Sigmoid colon (tissue), 4 donors: ENCODE measurements around the gene TM4SF5.

Source experiments
- EP300 ChIP-seq, 4 donors: sonication (generic); formaldehyde crosslinking; IDR thresholded peaks; one replicate each; pipeline ENCODE4 v1.6.1; 2017; ENCODE audit warnings: antibody characterized with exemption in 4 of 4
- POLR2A ChIP-seq, 2 donors: fragments of 450-650 bp; IDR thresholded peaks; one replicate each; pipeline ENCODE4 v1.6.1; 2016; ENCODE audit warnings: antibody characterized with exemption in 2 of 2, mild to moderate bottlenecking in 2 of 2, moderate library complexity in 2 of 2
- POLR2AphosphoS5 ChIP-seq, 4 donors: sonication (generic); formaldehyde crosslinking; IDR thresholded peaks; one replicate each; pipeline ENCODE4 v1.6.1; 2017; ENCODE audit warnings: antibody characterized with exemption in 4 of 4
- TF ChIP-seq, protein P1 (sequence below), 4 experiments: fragments of 450-650 bp in 3 of 4; fragments of 200-600 bp in 1 of 4; IDR thresholded peaks; one replicate each; pipeline ENCODE4 v1.5.1; 2016 to 2019; ENCODE audit warnings: antibody characterized with exemption in 4 of 4, mild to moderate bottlenecking in 3 of 4, moderate library complexity in 2 of 4

DNA sequence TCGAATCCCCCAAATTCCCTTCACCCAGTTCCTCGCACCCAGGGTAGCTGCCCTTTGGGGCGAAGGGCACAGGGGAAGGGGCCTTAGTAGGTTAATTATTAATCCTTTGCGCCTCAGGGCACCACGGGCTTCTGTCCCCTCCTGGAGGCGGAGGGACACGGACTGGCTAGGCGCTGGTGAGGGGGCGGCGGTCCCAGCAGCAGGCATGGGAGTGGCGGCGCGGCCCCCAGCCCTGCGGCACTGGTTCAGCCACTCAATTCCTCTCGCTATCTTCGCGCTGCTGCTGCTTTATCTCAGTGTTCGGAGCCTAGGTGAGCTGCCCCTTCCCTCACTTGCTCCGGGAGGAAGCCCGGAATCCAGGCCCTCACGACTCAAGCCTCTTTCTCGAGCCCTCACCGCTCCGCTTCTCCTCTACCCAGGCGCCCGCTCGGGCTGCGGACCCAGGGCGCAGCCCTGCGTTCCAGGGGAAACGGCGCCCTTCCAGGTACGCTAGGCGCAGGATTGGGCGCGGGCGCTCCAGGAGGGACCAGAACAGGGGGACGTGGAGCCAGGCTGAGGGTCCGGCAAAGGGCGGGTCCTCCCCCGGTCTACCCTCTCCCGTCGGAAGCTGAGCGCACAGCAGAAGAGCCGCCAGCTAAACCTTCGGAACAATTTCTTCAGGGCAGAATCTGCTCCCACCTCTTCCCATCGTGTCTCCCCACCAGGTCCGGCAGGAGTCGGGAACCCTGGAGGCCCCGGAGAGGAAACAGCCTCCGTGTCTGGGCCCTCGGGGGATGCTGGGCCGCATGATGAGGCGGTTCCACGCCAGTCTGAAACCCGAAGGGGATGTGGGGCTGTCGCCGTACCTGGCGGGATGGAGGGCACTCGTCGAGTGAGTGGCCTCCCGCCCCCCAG lies 17.4 kb downstream of the TM4SF5 start, which contains the start of gene GLTPD2:
- TF ChIP-seq, protein P1, sequence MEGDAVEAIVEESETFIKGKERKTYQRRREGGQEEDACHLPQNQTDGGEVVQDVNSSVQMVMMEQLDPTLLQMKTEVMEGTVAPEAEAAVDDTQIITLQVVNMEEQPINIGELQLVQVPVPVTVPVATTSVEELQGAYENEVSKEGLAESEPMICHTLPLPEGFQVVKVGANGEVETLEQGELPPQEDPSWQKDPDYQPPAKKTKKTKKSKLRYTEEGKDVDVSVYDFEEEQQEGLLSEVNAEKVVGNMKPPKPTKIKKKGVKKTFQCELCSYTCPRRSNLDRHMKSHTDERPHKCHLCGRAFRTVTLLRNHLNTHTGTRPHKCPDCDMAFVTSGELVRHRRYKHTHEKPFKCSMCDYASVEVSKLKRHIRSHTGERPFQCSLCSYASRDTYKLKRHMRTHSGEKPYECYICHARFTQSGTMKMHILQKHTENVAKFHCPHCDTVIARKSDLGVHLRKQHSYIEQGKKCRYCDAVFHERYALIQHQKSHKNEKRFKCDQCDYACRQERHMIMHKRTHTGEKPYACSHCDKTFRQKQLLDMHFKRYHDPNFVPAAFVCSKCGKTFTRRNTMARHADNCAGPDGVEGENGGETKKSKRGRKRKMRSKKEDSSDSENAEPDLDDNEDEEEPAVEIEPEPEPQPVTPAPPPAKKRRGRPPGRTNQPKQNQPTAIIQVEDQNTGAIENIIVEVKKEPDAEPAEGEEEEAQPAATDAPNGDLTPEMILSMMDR (IDR thresholded peaks at IDR 0.05): no peak
- no peak for TF ChIP-seq POLR2AphosphoS5 (IDR thresholded peaks at IDR 0.05)
- no peak for TF ChIP-seq EP300 (IDR thresholded peaks at IDR 0.05)
- no peak for TF ChIP-seq POLR2A (IDR thresholded peaks at IDR 0.05)
